Ovary (tissue), 3 donors: Measurements from ENCODE around the gene C12orf54.

ENCODE experiments used
- CTCF ChIP-seq, 3 donors: fragments of 450-650 bp in 2 of 3; fragments of 200-600 bp in 1 of 3; IDR thresholded peaks; one replicate each; pipeline versions ENCODE4 v1.5.1 to v1.8.0; 2016 to 2022; ENCODE audit warnings: antibody characterized with exemption in 3 of 3, mild to moderate bottlenecking in 1 of 3
- EP300 ChIP-seq: sonication (generic); formaldehyde crosslinking; IDR thresholded peaks from one replicate; pipeline ENCODE4 v1.6.1; 2017; ENCODE audit warnings: antibody characterized with exemption
- POLR2A ChIP-seq: fragments of 450-650 bp; IDR thresholded peaks from one replicate; pipeline ENCODE4 v1.6.1; 2017; ENCODE audit warnings: antibody characterized with exemption, mild to moderate bottlenecking, moderate library complexity
- donor health status: DM: no; HTN: no; CAD: no.

- TF ChIP-seq CTCF (IDR thresholded peaks at IDR 0.05) (no peak), POLR2A (no peak), EP300 (no peak)
Measured at GRCh38 chr12:48472259-48472658, 10.0 kb upstream of the C12orf54 start, which contains the start of gene ANP32D.
